IPS-18a (cell line): ENCODE data around the gene CCPG1.
"Not testable (repeated sequence)": the region's sequence is repeated elsewhere in the genome, so short reads cannot be mapped to it uniquely, and the experiment has no call there.

Source experiments
- H3K27ac ChIP-seq: one replicate; pipeline ENCODE4 v1.5.1; 2013; ENCODE audit warnings: low read length
- H3K27me3 ChIP-seq: one replicate; pipeline ENCODE4 v1.6.1; 2013; ENCODE audit warnings: mild to moderate bottlenecking, low read length; ENCODE audit not compliant: control insufficient read depth, insufficient read depth
- H3K36me3 ChIP-seq: one replicate; pipeline ENCODE4 v1.6.1; 2013; ENCODE audit warnings: low read depth, low read length; ENCODE audit not compliant: control insufficient read depth
- H3K4me1 ChIP-seq: one replicate; pipeline ENCODE4 v1.6.1; 2013; ENCODE audit warnings: low read depth, low read length; ENCODE audit not compliant: control insufficient read depth
- H3K4me3 ChIP-seq: one replicate; pipeline ENCODE4 v1.5.1; 2013; ENCODE audit warnings: low read length
- H3K9ac ChIP-seq: one replicate; pipeline ENCODE4 v1.6.1; 2013; ENCODE audit warnings: mild to moderate bottlenecking, low read length, moderate library complexity
- H3K9me3 ChIP-seq: one replicate; pipeline ENCODE4 v1.6.1; 2013; ENCODE audit warnings: low read depth, low read length; ENCODE audit not compliant: control insufficient read depth

Gene CCPG1

DNA sequence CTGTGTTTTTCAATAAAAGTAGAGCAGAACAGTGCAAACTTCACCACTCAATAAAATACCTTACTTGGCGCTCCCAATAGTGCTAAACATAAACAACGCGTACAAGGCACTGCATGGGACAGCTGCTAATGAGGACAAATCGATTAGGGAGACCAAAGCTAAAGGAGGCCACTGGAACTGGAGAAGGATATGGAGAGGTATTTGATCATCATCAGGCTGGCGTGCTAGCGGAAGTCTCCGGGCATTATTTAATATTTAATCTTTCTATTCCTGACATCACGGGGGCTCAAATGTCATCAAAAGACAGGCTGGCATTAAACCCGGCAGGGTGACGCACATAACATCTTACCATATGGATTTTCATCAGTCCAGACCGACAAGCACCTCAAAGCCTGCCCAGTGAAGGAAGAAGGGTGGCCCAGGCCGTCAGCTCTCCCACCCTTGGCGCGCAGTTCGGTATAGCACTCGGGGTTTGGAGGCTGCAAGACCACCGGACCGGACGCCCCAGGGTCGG lies 604 bp downstream of the CCPG1 start:
- H3K4me1 ChIP-seq, result peaks cover 7% of the 10 kb centered on the region
- no peak overlapping the region for H3K27ac ChIP-seq
- H3K36me3 ChIP-seq, result no peaks in the 10 kb centered on the region
- H3K27me3 ChIP-seq, result no peaks in the 10 kb centered on the region
- no peaks in the 10 kb centered on the region for H3K9me3 ChIP-seq
- peak overlapping the region; percentile 67 for H3K9ac ChIP-seq
- H3K4me3 ChIP-seq, result peak overlapping the region; percentile 90

DNA sequence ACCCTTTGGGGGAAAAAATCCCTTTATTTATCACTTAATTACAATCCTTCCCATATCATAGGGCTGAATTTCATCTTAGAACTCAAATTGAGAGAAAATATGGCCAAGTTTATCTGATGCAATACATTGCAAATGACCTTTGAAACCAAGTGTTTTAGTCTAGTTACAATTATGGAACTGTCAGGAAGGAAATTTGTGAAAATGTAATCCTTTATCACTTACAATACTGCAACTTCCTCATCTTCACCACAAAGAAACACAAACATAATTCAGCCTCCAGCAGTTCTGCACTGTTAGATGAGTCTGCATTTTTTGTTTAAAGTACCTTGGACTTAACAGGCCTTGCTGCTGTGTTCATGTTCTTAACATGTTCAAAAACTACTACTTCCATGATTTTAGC lies 4.6 kb downstream of the CCPG1 start:
- Histone ChIP-seq H3K27me3 (no peaks in the 10 kb centered on the region), H3K9me3 (no peaks in the 10 kb centered on the region), H3K9ac (no peak overlapping the region), H3K4me3 (no peak overlapping the region), H3K36me3 (no peaks in the 10 kb centered on the region), H3K4me1 (peaks cover 4% of the 10 kb centered on the region), H3K27ac (no peak overlapping the region)

DNA sequence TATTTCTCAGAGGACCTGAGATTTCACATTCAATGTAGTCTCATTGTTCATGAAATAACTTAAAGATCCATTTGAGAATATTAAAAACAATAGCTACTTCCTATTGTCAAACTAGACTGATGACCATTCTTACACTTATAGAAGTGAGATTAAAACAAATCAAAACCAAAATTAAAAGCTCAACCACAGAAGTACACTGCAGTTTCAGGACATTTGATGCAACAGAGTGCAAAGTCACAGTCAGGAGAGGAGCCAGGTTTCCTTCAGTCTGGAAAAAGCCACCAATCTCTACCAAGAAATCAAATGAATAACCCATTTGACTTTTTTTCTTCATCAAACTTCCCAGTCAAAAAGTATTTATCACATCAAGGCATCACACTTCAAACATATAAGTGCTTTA lies 5.5 kb downstream of the CCPG1 start:
- H3K4me3 ChIP-seq, result no peak overlapping the region
- no peaks in the 10 kb centered on the region for H3K36me3 ChIP-seq
- no peaks in the 10 kb centered on the region for H3K9me3 ChIP-seq
- H3K9ac ChIP-seq, result no peak overlapping the region
- H3K27me3 ChIP-seq, result no peaks in the 10 kb centered on the region
- H3K4me1 ChIP-seq, result peaks cover 4% of the 10 kb centered on the region
- H3K27ac ChIP-seq, result no peak overlapping the region

DNA sequence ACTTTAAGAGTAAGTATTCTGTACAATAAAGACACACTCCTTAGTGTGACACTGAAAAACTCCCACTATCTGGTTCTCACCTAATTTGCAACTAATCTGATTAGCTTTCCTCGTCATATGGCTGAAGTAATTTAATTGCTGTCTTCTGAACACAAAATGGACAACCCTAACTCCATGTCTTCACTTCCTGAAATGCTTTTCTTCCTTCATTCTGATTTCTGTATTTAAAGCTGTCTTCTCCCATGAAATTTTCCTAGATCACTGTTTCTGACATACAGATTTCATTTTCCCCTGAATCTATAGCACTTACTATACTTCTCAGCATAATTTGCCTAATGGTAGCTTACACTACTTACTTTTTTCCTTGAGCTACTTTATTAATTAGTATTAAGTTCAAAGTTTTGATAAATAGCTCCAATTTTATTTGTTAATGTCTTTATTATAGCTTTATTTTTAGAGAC lies 6.3 kb downstream of the CCPG1 start:
- Histone ChIP-seq H3K9me3 (no peaks in the 10 kb centered on the region), H3K4me1 (no peaks in the 10 kb centered on the region), H3K27me3 (no peaks in the 10 kb centered on the region), H3K27ac (no peak overlapping the region), H3K4me3 (no peak overlapping the region), H3K36me3 (no peaks in the 10 kb centered on the region), H3K9ac (no peak overlapping the region)

DNA sequence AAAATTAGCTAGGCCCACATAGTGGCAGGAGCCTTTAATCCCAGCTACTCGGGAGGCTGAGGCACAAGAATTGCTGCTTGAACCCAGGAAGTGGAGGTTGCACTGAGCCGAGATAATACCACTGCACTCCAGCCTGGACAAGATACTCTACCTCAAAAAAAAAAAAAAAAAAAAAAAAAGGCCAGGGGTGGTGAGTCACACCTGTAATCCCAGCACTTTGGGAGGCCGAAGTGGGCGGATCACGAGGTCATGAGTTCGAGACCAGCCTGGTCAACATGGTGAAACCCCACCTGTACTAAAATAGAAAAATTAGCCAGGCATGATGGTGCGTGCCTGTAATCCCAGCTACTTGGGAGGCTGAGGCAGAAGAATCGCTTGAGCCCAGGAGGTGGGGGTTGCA lies 8.1 kb downstream of the CCPG1 start:
- H3K4me1 ChIP-seq, result not testable (repeated sequence)

DNA sequence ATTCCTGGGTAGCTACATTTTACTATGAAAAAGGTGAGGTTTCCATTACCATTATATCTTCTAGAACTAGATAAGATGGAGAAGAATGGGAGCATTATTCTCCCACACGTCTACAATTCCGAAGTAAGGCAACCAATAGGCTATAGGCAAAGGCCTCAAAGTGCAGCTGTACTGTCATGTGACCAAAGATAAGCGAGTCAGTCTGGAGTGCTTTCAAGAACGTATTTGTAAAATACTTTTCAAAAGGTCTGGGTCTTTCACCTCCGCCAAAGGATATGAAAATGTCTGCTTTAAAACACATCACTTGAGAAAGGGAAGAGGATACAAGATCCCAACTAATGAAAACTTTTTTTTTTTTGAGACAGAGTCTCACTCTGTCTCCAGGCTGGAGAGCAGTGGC lies 9.9 kb downstream of the CCPG1 start:
- no peak overlapping the region for H3K9ac ChIP-seq
- H3K4me1 ChIP-seq, result no peaks in the 10 kb centered on the region
- H3K27ac ChIP-seq, result no peak overlapping the region
- H3K4me3 ChIP-seq, result no peak overlapping the region
- H3K9me3 ChIP-seq, result no peaks in the 10 kb centered on the region
- no peaks in the 10 kb centered on the region for H3K36me3 ChIP-seq
- no peaks in the 10 kb centered on the region for H3K27me3 ChIP-seq

More for the DNA sequence above, 8.1 kb downstream of the CCPG1 start:
- not testable (repeated sequence) for H3K4me3 ChIP-seq, H3K9ac ChIP-seq, H3K9me3 ChIP-seq, H3K36me3 ChIP-seq, H3K27me3 ChIP-seq, H3K27ac ChIP-seq

DNA sequence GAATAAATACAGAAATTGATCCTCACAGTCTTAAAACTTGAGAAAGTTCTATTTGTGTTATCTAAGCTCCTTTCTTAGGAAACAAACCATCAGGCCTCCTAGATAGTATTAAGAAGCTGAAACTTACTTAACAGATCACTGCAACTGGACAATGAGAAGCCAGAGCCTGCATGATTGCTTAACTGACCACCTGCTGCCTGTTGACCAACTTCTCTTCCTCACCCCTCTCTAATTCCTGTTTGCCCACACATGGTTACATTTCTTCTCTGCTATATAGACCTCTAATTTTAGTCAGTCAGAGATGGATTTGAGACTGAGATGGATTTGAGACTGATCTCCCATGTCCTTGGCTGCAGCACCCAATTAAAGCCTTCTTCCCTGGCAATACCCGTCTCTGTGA lies 13.5 kb downstream of the CCPG1 start:
- Histone ChIP-seq H3K9me3 (no peaks in the 10 kb centered on the region), H3K4me3 (no peak overlapping the region), H3K4me1 (no peaks in the 10 kb centered on the region), H3K36me3 (no peaks in the 10 kb centered on the region), H3K27me3 (no peaks in the 10 kb centered on the region), H3K9ac (no peak overlapping the region), H3K27ac (no peak overlapping the region)

DNA sequence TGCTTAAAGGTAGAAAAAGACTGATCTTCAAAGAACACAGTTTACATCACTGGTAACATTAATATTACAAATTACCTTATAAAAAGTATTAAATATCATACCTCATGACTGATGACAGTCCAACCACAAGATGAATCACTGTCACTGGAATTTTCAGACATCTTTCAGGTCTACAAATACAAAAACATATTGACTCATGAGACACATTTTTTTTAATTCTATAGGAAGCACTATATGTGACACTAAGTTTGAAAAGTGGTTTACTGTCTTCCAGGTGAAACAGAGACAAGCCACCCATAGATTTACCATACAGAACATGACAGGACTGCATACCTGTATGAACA lies 18.9 kb downstream of the CCPG1 start:
- Histone ChIP-seq H3K36me3 (no peaks in the 10 kb centered on the region), H3K4me3 (no peak overlapping the region), H3K4me1 (no peaks in the 10 kb centered on the region), H3K9ac (no peak overlapping the region), H3K27me3 (no peaks in the 10 kb centered on the region), H3K27ac (no peak overlapping the region), H3K9me3 (no peaks in the 10 kb centered on the region)

DNA sequence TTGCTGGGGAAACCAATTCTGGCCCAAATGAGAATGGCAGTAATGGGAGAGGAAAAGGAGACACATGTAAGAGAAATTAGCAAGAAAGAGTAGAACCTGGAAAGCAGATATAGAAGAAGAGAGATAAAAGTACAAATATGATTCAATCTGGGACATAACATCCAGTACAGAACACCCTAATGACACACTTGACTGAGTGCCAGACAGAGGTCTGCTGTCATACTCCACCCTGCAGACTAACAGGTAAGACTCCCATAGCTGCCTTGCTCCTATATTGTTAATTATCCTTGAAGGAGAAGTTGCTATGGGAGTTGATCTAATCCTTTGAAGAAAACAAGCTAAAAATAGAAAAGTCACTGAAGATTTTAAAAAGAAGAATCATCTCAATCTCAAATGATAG lies 21.1 kb downstream of the CCPG1 start:
- Histone ChIP-seq H3K27ac (no peak overlapping the region), H3K27me3 (no peaks in the 10 kb centered on the region), H3K9me3 (no peaks in the 10 kb centered on the region), H3K9ac (no peak overlapping the region), H3K36me3 (no peaks in the 10 kb centered on the region), H3K4me1 (no peaks in the 10 kb centered on the region), H3K4me3 (no peak overlapping the region)

DNA sequence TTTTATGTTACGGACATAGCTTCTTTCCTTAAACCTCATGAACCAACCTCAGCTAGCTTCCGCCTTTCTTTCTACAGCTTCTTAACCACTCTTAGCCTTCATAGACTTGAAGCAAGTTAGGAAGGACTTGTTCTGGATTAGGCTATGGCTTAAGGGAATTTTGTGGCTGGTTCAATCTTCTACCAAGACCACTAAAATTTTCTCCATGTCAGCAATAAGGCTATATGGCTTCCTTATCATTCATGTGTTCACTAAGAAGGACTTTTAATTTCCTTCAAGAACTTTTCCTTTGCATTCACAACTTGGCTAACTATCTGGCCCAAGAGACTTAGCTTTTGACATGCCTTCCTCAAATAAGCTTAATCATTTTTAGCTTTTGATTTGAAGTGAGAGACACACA lies 24.5 kb downstream of the CCPG1 start:
- Histone ChIP-seq H3K27me3 (no peaks in the 10 kb centered on the region), H3K4me1 (no peaks in the 10 kb centered on the region), H3K4me3 (no peak overlapping the region), H3K27ac (no peak overlapping the region), H3K36me3 (no peaks in the 10 kb centered on the region), H3K9ac (no peak overlapping the region), H3K9me3 (no peaks in the 10 kb centered on the region)

DNA sequence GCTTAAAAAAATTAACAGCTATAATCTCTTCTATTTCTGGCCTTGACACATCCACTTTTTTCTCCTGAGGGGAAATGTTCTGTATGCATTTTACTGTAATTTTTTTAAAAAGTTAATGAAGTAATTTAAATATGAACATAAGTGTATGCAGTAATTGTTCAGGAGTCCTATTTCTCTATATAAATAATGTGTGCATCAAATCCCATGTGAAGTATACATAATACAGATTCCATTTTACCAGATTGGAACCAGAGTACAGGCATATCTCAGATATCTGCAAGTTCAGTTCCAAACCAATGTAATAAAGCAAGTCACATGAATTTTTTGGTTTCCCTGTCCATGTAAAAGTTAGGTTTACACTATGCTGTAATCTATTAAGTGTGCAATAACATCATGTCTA lies 26.6 kb downstream of the CCPG1 start:
- Histone ChIP-seq H3K27ac (no peak overlapping the region), H3K4me3 (no peak overlapping the region), H3K9me3 (no peaks in the 10 kb centered on the region), H3K27me3 (no peaks in the 10 kb centered on the region), H3K36me3 (no peaks in the 10 kb centered on the region), H3K9ac (no peak overlapping the region), H3K4me1 (no peaks in the 10 kb centered on the region)

DNA sequence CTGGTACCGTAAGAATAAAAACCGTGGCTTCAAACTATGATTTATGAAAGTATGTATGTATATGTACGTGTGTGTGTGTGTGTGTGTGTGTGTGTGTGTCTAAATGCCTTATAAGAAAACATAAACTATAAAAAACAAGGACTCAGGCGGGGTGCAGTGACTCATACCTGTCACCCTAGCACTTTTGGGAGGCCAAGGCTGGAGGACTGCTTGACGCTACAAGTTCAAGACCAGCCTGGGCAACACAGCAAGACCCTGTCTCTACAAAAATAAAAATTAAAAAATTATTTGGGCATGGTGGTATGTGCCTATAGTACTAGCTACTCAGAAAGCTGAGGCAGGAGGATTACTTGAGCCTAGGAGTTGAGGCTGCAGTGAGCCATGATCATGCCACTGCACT lies 29.1 kb downstream of the CCPG1 start:
- H3K36me3 ChIP-seq, result no peaks in the 10 kb centered on the region
- no peak overlapping the region for H3K4me3 ChIP-seq
- H3K27ac ChIP-seq, result no peak overlapping the region

More for the DNA sequence above, 29.1 kb downstream of the CCPG1 start:
- Histone ChIP-seq H3K4me1 (no peaks in the 10 kb centered on the region), H3K9ac (no peak overlapping the region), H3K27me3 (no peaks in the 10 kb centered on the region), H3K9me3 (no peaks in the 10 kb centered on the region)
